A673 (cell line): ENCODE results near the gene PRLR.

Experiments
- EZH2 ChIP-seq: fragments of 200-600 bp; sonication (generic); IDR thresholded peaks from 2 replicates; pipeline ENCODE4 v1.6.1; 2017; ENCODE audit warnings: borderline replicate concordance, low read depth, mild to moderate bottlenecking, mixed read lengths, antibody characterized with exemption, low read length; ENCODE audit not compliant: poor library complexity, severe bottlenecking
- TF ChIP-seq, protein P1 (sequence below): fragments of 300-800, 200-600 bp; sonication (generic); conservative IDR thresholded peaks from 2 replicates; pipeline ENCODE4 v1.5.1; 2017; ENCODE audit warnings: low read depth, mild to moderate bottlenecking, antibody characterized with exemption, low read length, moderate library complexity, mixed read lengths

DNA sequence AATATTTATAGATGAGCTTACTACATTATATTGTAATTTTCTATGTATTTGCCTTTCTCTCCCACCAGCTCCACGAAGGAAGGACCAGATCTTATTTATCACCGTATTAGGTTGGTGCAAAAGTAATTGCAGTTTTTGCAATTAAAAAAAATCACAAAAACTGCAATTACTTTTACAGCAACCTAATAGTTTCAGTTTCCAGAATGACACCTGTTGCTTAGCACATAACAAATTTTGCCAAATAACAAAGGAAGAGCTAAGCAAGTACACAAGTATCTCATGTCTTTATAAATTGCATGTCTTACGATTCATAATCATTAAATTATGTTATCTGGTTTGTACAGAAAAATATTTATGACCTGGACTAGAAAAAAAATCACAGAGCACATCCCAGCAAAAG is 228.4 kb downstream of the PRLR start:
- TF ChIP-seq, protein P1, sequence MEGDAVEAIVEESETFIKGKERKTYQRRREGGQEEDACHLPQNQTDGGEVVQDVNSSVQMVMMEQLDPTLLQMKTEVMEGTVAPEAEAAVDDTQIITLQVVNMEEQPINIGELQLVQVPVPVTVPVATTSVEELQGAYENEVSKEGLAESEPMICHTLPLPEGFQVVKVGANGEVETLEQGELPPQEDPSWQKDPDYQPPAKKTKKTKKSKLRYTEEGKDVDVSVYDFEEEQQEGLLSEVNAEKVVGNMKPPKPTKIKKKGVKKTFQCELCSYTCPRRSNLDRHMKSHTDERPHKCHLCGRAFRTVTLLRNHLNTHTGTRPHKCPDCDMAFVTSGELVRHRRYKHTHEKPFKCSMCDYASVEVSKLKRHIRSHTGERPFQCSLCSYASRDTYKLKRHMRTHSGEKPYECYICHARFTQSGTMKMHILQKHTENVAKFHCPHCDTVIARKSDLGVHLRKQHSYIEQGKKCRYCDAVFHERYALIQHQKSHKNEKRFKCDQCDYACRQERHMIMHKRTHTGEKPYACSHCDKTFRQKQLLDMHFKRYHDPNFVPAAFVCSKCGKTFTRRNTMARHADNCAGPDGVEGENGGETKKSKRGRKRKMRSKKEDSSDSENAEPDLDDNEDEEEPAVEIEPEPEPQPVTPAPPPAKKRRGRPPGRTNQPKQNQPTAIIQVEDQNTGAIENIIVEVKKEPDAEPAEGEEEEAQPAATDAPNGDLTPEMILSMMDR = no peak
- no peak for TF ChIP-seq EZH2
